Body of pancreas (tissue), 4 donors: ENCODE data around the gene HIKESHI.

Experiments used
- POLR2A ChIP-seq, 3 donors: fragments of 450-650 bp; IDR thresholded peaks; one replicate each; pipeline ENCODE4 v1.6.1; 2016; ENCODE audit warnings: antibody characterized with exemption in 3 of 3, mild to moderate bottlenecking in 2 of 3
- TF ChIP-seq, protein P1 (sequence below), 7 experiments: fragments of 450-650 bp in 4 of 7; fragments of 200-600 bp in 3 of 7; sonication (generic) in 3 of 7; IDR thresholded peaks; one replicate each; pipeline ENCODE4 v1.5.1; 2016 to 2019; ENCODE audit warnings: antibody characterized with exemption in 7 of 7

DNA sequence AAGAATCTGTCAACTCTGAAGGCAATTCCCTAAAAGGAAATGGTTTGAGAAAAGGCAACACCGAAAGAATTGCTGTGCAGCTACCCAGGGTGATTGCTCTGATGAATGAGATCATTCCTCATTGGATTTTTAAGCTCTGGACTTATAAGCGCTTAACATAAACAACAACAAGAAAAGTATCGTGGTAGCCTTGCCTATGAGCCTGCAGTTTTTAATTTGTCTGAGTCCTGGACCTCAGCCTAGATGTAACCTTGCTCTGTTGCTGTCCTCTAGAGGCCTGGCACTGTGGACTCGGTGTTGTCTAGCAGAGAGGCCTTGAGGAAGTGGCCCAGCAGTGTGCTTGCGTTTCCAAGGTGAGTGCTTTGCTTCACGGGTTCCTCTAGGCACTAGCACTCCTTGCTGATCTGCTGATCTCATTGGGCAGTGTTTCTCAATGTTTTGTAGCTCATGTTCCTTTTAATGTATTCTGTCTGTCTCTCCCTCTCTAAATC, 93.1 kb downstream of the HIKESHI start:
- TF ChIP-seq, protein P1, sequence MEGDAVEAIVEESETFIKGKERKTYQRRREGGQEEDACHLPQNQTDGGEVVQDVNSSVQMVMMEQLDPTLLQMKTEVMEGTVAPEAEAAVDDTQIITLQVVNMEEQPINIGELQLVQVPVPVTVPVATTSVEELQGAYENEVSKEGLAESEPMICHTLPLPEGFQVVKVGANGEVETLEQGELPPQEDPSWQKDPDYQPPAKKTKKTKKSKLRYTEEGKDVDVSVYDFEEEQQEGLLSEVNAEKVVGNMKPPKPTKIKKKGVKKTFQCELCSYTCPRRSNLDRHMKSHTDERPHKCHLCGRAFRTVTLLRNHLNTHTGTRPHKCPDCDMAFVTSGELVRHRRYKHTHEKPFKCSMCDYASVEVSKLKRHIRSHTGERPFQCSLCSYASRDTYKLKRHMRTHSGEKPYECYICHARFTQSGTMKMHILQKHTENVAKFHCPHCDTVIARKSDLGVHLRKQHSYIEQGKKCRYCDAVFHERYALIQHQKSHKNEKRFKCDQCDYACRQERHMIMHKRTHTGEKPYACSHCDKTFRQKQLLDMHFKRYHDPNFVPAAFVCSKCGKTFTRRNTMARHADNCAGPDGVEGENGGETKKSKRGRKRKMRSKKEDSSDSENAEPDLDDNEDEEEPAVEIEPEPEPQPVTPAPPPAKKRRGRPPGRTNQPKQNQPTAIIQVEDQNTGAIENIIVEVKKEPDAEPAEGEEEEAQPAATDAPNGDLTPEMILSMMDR (IDR thresholded peaks at IDR 0.05) = no peak
- no peak for TF ChIP-seq POLR2A (IDR thresholded peaks at IDR 0.05)
